Retinal pigment epithelial cell (primary cell): ENCODE data around the gene ST6GALNAC1.

ENCODE experiments used
- DNase-seq: peaks from one replicate; pipeline ENCODE4 v3.0.0-alpha.2; 2010; ENCODE audit warnings: low read depth
- H3K4me3 ChIP-seq: 2 replicates; pipeline ENCODE4 v1.5.1; 2011; ENCODE audit warnings: mild to moderate bottlenecking, low read length, control low read depth, moderate library complexity
- TF ChIP-seq, protein P1 (sequence below): conservative IDR thresholded peaks from 2 replicates; pipeline ENCODE4 v1.5.1; 2011; ENCODE audit warnings: low read depth, low read length, control low read depth, inconsistent platforms

Gene ST6GALNAC1

DNA sequence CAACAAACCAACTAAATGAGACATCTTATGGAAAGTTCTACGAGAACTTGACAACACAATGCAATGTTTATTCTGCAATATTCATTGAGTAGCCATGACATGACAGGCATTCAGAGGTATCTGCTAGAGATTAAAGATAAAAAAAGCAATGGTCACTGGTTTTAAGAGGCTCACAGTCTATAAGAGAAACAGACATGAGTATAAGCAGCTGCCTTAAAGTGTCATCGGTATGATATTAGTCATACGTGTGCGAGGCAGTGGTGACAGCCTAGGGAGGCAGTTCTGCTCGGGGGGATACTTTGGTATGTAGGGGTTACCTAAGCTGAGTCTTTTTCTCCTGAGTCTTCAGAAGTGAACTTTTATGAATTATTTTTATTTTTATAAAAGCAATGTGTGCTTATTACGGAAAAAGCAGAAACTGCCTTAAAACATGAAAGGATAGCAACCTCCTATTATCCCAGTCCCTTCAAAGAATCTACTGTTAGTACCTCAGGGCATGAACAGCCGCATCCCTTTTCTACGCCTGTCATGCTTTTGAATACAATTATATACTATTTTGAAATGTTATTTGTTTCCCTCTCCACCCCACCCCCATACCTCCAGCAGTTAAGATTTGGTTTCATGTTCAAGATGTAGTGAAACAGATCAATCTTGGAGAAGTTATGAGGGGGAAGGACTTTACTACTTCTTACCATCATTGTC is 7.7 kb downstream of the ST6GALNAC1 start:
- no peak overlapping the region for H3K4me3 ChIP-seq
- DNase-seq = no peak
- TF ChIP-seq, protein P1, sequence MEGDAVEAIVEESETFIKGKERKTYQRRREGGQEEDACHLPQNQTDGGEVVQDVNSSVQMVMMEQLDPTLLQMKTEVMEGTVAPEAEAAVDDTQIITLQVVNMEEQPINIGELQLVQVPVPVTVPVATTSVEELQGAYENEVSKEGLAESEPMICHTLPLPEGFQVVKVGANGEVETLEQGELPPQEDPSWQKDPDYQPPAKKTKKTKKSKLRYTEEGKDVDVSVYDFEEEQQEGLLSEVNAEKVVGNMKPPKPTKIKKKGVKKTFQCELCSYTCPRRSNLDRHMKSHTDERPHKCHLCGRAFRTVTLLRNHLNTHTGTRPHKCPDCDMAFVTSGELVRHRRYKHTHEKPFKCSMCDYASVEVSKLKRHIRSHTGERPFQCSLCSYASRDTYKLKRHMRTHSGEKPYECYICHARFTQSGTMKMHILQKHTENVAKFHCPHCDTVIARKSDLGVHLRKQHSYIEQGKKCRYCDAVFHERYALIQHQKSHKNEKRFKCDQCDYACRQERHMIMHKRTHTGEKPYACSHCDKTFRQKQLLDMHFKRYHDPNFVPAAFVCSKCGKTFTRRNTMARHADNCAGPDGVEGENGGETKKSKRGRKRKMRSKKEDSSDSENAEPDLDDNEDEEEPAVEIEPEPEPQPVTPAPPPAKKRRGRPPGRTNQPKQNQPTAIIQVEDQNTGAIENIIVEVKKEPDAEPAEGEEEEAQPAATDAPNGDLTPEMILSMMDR = no peak

DNA sequence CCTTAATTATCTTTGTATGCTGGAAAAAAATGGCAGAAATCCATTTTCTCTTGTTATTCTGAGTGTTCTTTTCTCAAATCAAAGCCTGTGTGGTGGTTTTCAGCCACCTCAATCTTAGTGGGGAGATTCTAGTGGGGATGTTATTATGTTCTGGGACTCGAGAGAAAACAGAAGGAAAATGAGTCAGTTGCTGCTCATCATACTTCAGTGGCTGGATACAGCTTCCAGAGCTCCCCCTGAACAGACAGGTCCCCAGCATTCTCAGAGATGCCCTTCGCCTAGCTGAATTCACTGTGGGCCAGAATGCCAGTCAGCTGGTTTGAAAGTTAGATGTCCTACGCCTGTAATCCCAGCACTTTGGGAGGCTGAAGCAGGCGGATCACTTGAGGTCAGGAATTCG is 8.5 kb downstream of the ST6GALNAC1 start:
- TF ChIP-seq, protein P1 = no peak
- no peak for DNase-seq
- H3K4me3 ChIP-seq = no peak overlapping the region

DNA sequence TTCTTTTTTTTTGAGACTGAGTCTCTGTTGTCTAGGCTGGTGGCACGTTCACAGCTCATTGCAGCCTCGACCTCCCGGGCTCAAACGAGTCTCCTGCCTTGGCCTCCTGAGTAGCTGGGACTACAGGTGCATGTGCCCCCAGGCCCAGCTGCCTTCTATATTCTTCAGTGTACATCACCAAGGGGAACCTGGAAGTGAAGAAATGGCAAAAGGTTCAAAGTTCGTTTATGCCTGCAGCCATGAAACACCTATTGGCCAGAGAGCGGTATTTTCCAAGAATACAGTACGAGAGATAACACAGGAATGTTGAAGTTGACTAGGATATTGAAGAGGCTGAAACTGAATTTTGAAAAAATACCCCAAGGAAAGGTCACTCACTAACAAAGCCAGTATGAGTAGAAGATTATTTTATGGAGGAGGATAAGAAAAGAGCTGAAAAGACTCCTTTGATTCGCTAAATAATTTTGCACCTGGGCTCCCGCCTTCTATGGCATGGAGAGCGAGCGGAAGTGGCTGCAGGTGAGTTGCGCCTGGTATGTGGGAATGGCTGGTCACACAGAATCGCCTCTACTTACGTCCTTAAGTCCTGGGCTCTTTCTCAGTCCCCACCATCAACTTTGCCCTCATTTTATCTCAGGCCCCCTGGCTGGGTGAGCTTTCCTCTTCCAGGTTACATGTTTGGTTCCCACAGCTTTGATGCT is 9.8 kb downstream of the ST6GALNAC1 start:
- TF ChIP-seq, protein P1 = no peak
- DNase-seq = no peak
- H3K4me3 ChIP-seq = no peak overlapping the region

DNA sequence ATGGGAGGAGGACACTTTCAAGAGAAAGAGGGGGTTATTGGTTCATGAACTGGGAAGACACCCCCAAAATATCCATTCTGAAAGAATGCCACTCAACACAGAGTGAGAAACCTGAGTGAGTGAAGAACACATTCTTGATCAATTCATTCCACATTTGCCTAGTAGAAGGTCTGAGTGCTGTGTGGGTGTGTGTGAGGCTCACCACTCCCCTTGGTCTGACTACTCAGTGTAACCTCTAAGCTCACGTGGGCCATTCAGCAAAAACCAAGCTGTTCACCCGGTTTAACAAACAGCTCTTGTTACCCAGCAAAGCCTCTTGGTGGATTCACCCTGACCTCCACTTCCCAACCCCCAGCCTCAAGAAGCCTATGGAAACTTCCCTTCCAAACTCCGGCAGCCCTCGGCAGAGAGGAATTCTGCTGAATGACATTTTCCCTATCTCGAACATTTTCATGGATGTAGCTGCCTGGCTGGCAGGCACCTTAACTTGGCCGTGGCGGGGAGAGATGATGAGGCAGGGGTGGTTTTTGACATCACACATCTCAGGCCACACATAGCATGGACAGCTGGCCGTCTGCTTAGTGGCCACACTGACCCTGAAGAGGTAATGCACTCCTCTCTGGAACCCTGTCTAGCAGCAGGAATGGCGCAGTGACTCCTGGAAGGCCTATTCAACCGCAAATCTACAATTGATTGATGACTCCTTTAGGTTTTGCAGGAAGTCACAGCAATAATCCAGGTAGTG is 11.6 kb downstream of the ST6GALNAC1 start:
- TF ChIP-seq, protein P1 = no peak
- no peak overlapping the region for H3K4me3 ChIP-seq
- peak; percentile 14 for DNase-seq

DNA sequence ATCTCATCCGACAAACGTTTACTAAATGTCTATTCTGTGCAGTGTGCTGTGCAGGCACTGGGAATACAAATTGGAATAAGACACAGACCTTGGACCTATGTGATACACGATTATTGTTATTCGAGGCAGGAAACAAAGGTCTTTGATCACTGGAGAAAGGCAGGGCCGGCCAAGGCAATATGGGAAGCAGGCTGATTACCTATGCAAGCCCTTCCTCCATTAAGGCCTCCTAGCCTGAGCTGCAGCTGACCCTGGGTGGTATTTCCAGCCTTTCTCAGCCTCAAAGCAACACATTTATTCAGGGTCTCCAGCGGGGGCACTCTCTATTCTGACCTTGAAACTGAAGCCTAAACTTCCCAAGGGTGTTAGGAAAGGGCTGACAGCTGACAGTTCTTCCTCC is 13.4 kb downstream of the ST6GALNAC1 start:
- DNase-seq = no peak
- no peak overlapping the region for H3K4me3 ChIP-seq
- TF ChIP-seq, protein P1 = no peak

DNA sequence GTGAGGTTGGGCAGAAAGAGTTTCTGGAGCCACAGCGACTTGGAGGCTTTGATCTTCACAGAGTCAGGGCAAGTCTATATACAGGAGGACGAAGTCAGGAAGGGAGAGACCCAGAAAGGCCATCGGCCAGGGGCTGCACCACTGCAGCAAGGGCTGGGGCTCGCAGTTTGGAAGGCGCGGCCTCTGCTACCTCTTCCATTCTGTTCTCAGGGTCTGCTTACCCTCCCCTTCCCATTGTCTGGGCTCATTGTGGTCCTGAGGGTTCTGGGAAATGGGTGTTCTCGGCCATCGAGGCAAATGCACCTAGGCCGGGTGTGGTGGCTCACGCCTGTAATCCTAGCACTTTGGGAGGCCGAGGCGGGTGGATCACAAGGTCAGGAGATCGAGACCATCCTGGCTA is 16.0 kb downstream of the ST6GALNAC1 start:
- no peak for DNase-seq
- no peak overlapping the region for H3K4me3 ChIP-seq
- TF ChIP-seq, protein P1 = no peak
